Thoracic aorta (tissue), 2 donors: ENCODE data around the gene STK32C. TPM values are rescaled to one million over a fixed set of nuclear protein-coding genes. Genes with fewer than 3 reads are reported as not detected.
"Not testable (repeated sequence)": the region's sequence is repeated elsewhere in the genome, so short reads cannot be mapped to it uniquely, and the experiment has no call there.

Source experiments
- ATAC-seq: fragments of 150-250 bp; one replicate; pipeline ENCODE4 v1.8.0; 2017; ENCODE audit warnings: low read depth; ENCODE audit not compliant: insufficient number of reproducible peaks, low FRiP score
- DNase-seq: peaks from one replicate; pipeline ENCODE4 v3.0.0-alpha.2; 2020; ENCODE audit warnings: low spot score
- H3K27ac ChIP-seq, 2 donors: fragments of 200-600 bp; sonication (generic); 1 replicate in 1 of 2; 2 replicates in 1 of 2; pipeline ENCODE4 v1.5.1; 2016; ENCODE audit warnings: mild to moderate bottlenecking in 2 of 2, moderate library complexity in 2 of 2
- H3K27me3 ChIP-seq: fragments of 200-600 bp; sonication (generic); replicated peaks from 2 replicates; pipeline ENCODE4 v1.6.0; 2016; ENCODE audit warnings: mild to moderate bottlenecking; ENCODE audit not compliant: insufficient read depth
- H3K36me3 ChIP-seq: fragments of 200-600 bp; sonication (generic); one replicate; pipeline ENCODE4 v1.5.1; 2016
- H3K4me1 ChIP-seq, 2 donors: fragments of 200-600 bp; sonication (generic); 1 replicate in 1 of 2; 2 replicates in 1 of 2; pipeline versions ENCODE4 v1.5.1 to v1.6.0; 2016; ENCODE audit warnings: low read depth in 2 of 2, mild to moderate bottlenecking in 1 of 2; ENCODE audit not compliant: control insufficient read depth in 1 of 2
- H3K4me3 ChIP-seq: fragments of 200-600 bp; sonication (generic); 2 replicates; pipeline ENCODE4 v1.5.1; 2016; ENCODE audit warnings: mild to moderate bottlenecking
- H3K9me3 ChIP-seq: fragments of 200-600 bp; sonication (generic); 2 replicates; pipeline ENCODE4 v1.5.1; 2016
- total RNA-seq, 2 donors: library from RNA; depleted of rRNA; stranded (reverse); fragments of >200 nt; gene quantifications; one replicate each; pipeline versions ENCODE4 v1.1.0 to v1.2.3, GENCODE V29; 2016
- TF ChIP-seq, protein P1 (sequence below): fragments of 200-600 bp; sonication (generic); IDR thresholded peaks from one replicate; pipeline ENCODE4 v1.5.1; 2019; ENCODE audit warnings: antibody characterized with exemption

The STK32C gene
- total RNA-seq, 2 donors from 2014 or later = 1.1 to 4.2 TPM

DNA sequence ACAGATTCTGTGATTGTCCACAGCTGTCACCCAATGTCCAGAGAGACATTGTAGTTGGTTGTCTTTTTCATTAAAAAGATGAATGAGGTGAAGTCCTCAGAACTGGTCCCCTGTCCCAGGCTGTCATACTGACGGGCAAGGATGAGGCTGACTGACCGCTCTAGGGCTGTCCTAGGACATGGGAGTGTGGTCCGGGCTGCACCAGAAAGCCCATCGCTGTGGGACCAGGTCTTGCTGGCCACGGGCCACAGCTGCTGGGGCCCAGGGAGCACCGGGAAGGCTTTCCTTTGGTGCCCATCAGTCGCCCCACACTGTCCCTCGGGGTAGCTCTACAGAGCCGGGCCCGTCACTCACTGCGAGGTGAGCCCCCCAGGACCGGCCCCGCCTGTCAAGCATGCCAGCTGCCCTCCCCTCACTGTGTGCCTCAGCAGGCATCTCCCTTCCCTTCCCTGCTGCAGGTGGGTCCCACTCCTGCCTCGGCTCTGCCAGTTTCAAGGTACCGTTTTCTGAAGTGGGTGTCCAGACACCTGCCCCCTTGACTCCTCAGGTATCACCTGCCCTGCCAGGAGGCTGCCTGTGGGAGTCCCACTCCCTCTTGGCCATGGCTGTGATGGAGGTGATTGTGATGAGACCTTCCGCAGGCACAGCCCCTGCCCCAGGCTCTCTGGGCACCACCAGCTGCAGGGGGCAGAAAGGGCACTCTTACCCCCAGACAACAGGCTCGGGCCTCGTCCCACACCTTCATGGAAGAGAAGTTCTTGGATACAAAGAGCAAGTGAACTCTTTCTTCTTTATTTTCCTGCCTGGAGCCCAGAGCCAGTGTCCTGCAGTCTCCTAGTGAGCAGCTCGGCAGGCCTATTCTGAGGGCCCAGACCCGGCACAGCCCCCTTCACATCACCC is 46.0 kb upstream of the STK32C start:
- H3K27me3 ChIP-seq = no peaks in the 10 kb centered on the region
- DNase-seq (no peak), ATAC-seq (no peak)
- TF ChIP-seq, protein P1, sequence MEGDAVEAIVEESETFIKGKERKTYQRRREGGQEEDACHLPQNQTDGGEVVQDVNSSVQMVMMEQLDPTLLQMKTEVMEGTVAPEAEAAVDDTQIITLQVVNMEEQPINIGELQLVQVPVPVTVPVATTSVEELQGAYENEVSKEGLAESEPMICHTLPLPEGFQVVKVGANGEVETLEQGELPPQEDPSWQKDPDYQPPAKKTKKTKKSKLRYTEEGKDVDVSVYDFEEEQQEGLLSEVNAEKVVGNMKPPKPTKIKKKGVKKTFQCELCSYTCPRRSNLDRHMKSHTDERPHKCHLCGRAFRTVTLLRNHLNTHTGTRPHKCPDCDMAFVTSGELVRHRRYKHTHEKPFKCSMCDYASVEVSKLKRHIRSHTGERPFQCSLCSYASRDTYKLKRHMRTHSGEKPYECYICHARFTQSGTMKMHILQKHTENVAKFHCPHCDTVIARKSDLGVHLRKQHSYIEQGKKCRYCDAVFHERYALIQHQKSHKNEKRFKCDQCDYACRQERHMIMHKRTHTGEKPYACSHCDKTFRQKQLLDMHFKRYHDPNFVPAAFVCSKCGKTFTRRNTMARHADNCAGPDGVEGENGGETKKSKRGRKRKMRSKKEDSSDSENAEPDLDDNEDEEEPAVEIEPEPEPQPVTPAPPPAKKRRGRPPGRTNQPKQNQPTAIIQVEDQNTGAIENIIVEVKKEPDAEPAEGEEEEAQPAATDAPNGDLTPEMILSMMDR = no peak
- H3K4me1 ChIP-seq = no peaks in the 10 kb centered on the region
- H3K9me3 ChIP-seq = no peaks in the 10 kb centered on the region
- no peak overlapping the region for H3K4me3 ChIP-seq
- no peak overlapping the region for H3K27ac ChIP-seq
- no peaks in the 10 kb centered on the region for H3K36me3 ChIP-seq

DNA sequence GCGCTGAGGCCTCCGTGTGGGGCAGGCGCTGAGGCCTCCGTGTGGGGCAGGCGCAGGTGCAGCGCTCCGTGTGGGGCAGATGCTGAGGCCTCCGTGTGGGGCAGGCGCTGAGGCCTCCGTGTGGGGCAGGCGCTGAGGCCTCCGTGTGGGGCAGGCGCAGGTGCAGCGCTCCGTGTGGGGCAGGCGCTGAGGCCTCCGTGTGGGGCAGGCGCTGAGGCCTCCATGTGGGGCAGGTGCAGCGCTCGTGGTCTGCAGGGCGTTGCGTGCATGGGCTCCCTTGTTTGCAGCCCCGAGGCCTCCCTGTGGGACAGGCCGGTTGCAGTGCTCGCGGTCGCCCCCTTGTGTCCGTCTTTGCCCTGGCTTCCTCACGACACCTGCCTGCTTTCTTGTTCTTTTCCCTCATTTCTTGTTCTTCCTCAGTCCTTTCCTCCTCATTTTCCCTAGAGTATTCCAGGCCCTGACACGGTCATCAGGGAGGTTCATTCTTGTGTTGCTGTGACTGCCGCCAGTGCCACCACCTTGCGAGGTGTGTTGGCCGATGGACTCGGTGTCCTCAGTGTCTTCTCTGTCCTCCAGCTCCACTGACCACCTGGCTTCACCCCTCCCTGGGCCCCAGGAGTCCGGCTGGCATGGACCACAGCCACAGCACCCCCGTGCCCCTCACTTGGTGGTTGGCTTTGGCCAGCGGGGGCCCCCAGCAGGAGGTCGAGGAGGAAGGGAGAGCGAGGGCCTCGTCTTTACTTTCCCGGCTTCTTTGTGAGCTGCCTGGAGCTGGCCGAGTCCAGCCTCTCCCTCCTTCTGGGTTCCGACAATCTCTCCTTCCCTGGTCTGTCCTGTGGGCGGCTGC is 44.9 kb upstream of the STK32C start:
- TF ChIP-seq, protein P1 = peak; percentile 68
- H3K4me3 ChIP-seq, H3K9me3 ChIP-seq, H3K36me3 ChIP-seq, H3K27me3 ChIP-seq, H3K27ac ChIP-seq, DNase-seq, H3K4me1 ChIP-seq, ATAC-seq: not testable (repeated sequence)

DNA sequence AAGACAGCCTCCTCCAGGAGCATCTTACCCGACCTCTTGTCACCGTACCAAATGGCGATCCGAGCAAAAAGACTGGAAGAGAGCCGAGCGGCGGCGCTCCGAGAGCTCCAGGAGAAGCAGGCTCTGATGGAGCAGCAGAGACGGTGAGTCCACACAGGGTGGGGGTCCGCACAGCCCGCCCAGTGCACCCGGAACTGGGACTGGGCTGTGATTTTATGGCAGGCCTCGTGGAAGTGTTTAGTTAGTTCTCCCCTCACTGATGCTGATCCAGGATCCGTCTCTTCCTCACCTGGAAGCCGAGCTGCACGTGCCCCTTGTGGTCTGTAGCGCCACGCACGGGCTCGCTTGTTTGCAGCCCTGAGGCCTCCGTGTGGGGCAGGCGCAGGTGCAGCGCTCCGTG is 43.9 kb upstream of the STK32C start:
- no peak overlapping the region for H3K4me3 ChIP-seq
- H3K27ac ChIP-seq = no peak overlapping the region
- no peaks in the 10 kb centered on the region for H3K9me3 ChIP-seq
- no peak for ATAC-seq
- H3K4me1 ChIP-seq = no peaks in the 10 kb centered on the region
- no peaks in the 10 kb centered on the region for H3K36me3 ChIP-seq
- DNase-seq = no peak
- TF ChIP-seq, protein P1 = no peak
- H3K27me3 ChIP-seq = no peaks in the 10 kb centered on the region

DNA sequence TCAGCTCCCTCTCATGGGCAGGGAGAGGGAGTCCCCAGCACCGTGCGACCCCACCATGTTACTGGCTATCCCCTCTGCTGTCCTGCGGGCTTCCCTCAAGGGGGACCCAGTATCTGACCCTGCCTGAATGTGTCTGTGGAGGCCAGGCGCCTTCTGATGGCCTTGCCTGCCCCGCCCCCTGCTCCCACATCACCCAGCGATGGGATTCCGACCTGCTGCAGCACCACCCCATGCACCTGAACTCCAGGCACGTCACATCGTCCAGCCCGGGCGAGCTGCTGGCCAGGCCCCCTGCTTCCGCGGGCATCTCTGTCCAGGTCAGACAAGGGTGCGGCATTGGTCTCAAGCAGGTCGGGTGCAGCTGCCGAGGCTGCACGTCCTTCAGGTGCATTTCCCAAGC is 43.2 kb upstream of the STK32C start:
- H3K9me3 ChIP-seq = no peaks in the 10 kb centered on the region
- no peak overlapping the region for H3K27ac ChIP-seq
- H3K4me1 ChIP-seq = no peaks in the 10 kb centered on the region
- no peaks in the 10 kb centered on the region for H3K27me3 ChIP-seq
- DNase-seq (no peak), ATAC-seq (no peak)
- no peak overlapping the region for H3K4me3 ChIP-seq
- TF ChIP-seq, protein P1 = no peak
- H3K36me3 ChIP-seq = no peaks in the 10 kb centered on the region

DNA sequence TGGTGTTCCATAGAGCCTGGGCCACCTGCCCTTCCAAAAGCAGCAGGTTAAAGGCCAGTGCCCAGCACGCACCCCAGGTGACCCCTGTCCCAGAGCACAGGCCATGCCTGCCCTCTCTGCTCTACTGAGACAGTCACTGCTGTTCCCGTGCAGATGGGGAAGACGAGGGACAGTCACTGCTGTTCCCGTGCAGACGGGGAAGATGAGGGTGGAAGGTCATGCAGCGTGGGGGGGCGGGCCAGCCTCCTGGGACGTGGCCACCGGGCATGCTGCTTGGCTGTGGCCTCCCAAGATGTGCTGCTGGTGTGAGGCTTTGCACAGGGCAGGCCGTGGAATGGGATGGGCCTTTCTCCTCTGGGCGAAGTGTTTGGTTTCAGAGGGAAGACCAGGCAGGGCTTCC is 42.6 kb upstream of the STK32C start:
- ATAC-seq = no peak
- H3K9me3 ChIP-seq = no peaks in the 10 kb centered on the region
- no peaks in the 10 kb centered on the region for H3K4me1 ChIP-seq
- no peak overlapping the region for H3K4me3 ChIP-seq
- TF ChIP-seq, protein P1 = no peak
- DNase-seq = no peak
- no peaks in the 10 kb centered on the region for H3K27me3 ChIP-seq
- no peaks in the 10 kb centered on the region for H3K36me3 ChIP-seq
- no peak overlapping the region for H3K27ac ChIP-seq
